H1 (cell line): Measurements from ENCODE around the gene RASSF9. TPM values are rescaled to one million over a fixed set of nuclear protein-coding genes. Genes with fewer than 3 reads are reported as not detected.

Experiments used
- CTCF ChIA-PET: fragments of 300-600 bp; sonication (Branson Sonifier 250); formaldehyde crosslinking; loops from one replicate; lab custom pipeline; 2021; ENCODE audit not compliant: partially characterized antibody; lab: Charles Lee
- POLR2A ChIA-PET: fragments of 300-600 bp; sonication (Branson Sonifier 250); formaldehyde crosslinking; loops from one replicate; lab custom pipeline; 2021; ENCODE audit warnings: inconsistent platforms; ENCODE audit not compliant: partially characterized antibody; lab: Charles Lee
- DNase-seq, 2 experiments: peaks; one replicate each; pipeline versions ENCODE4 v3.0.0 to v3.0.0-alpha.2; 2010 to 2022; ENCODE audit warnings: low spot score in 2 of 2, low read depth in 1 of 2, mixed read lengths in 1 of 2
- FAIRE-seq: peaks from 2 replicates; lab custom pipeline; 2011; peaks lifted over from hg19 to GRCh38; lab: Jason Lieb, UNC
- H2AFZ ChIP-seq: 2 replicates; pipeline ENCODE4 v1.8.1; 2012; ENCODE audit warnings: low read length, inconsistent platforms
- H2AK5ac ChIP-seq: 2 replicates; pipeline ENCODE4 v1.6.1; 2013; ENCODE audit warnings: low read depth, low read length
- H2BK120ac ChIP-seq: replicated peaks from 2 replicates; pipeline ENCODE3; 2013; ENCODE audit warnings: low read depth, low read length, inconsistent platforms
- H2BK12ac ChIP-seq: 2 replicates; pipeline ENCODE4 v1.6.1; 2013; ENCODE audit warnings: low read depth, low read length
- H2BK15ac ChIP-seq: 2 replicates; pipeline ENCODE4 v1.6.1; 2013; ENCODE audit warnings: low read length
- H2BK20ac ChIP-seq: 2 replicates; pipeline ENCODE4 v1.6.1; 2013; ENCODE audit warnings: low read length
- H2BK5ac ChIP-seq: 2 replicates; pipeline ENCODE4 v1.6.1; 2013; ENCODE audit warnings: low read depth, low read length
- H3K14ac ChIP-seq: 2 replicates; pipeline ENCODE4 v1.6.1; 2013; ENCODE audit warnings: inconsistent platforms; ENCODE audit not compliant: insufficient read length
- H3K18ac ChIP-seq: 2 replicates; pipeline ENCODE4 v1.6.1; 2013; ENCODE audit warnings: low read length; ENCODE audit errors: extremely low read depth
- H3K23ac ChIP-seq: 2 replicates; pipeline ENCODE4 v1.6.1; 2013; ENCODE audit warnings: inconsistent platforms; ENCODE audit not compliant: insufficient read length
- H3K23me2 ChIP-seq: 2 replicates; pipeline ENCODE4 v1.6.1; 2013; ENCODE audit warnings: low read depth, low read length
- H3K27ac ChIP-seq: 2 replicates; pipeline ENCODE4 v1.6.1; 2011; ENCODE audit warnings: low read depth, low read length, inconsistent platforms
- H3K27me3 ChIP-seq, 4 experiments: replicated peaks in 1 of 4; 1 replicate in 1 of 4; 2 replicates in 3 of 4; pipeline versions ENCODE4 v1.6.1 to v1.8.1; 2011 to 2013; ENCODE audit warnings: low read length in 3 of 4, mild to moderate bottlenecking in 3 of 4, inconsistent platforms in 2 of 4, mixed read lengths in 2 of 4, moderate library complexity in 1 of 4; ENCODE audit not compliant: control insufficient read depth in 3 of 4, insufficient read depth in 3 of 4; ENCODE audit errors: extremely low read depth in 1 of 4
- H3K36me3 ChIP-seq, 4 experiments: 2 replicates each; pipeline versions ENCODE4 v1.6.1 to v1.8.1; 2011 to 2013; ENCODE audit warnings: mild to moderate bottlenecking in 4 of 4, low read length in 3 of 4, moderate library complexity in 2 of 4, control low read depth in 1 of 4, inconsistent platforms in 1 of 4; ENCODE audit not compliant: insufficient read depth in 4 of 4, control insufficient read depth in 2 of 4
- H3K4ac ChIP-seq: replicated peaks from 2 replicates; pipeline ENCODE3; 2013; ENCODE audit warnings: low read length, low read depth, mixed read lengths, inconsistent platforms; ENCODE audit not compliant: insufficient read length
- H3K4me1 ChIP-seq, 4 experiments: replicated peaks in 1 of 4; 1 replicate in 1 of 4; 2 replicates in 3 of 4; pipeline versions ENCODE4 v1.6.1 to v1.8.1; 2011 to 2013; ENCODE audit warnings: low read length in 3 of 4, inconsistent platforms in 2 of 4, mixed read lengths in 1 of 4; ENCODE audit not compliant: insufficient read depth in 4 of 4, control insufficient read depth in 3 of 4
- H3K4me2 ChIP-seq, 2 experiments: 2 replicates each; pipeline versions ENCODE4 v1.6.1 to v1.8.1; 2011 to 2013; ENCODE audit warnings: low read depth in 2 of 2, low read length in 2 of 2, control low read depth in 1 of 2, inconsistent platforms in 1 of 2, mild to moderate bottlenecking in 1 of 2; ENCODE audit not compliant: insufficient read depth in 1 of 2
- H3K4me3 ChIP-seq, 4 experiments: fragments of 200-600, 300-600 bp in 1 of 4; sonication (generic), shearing (Covaris generic), sonication (Bioruptor Twin) in 1 of 4; 2 replicates each; pipeline versions ENCODE4 v1.5.1 to v1.8.1; 2011 to 2016; ENCODE audit warnings: low read length in 4 of 4, low read depth in 3 of 4, control low read depth in 2 of 4, inconsistent platforms in 2 of 4, mild to moderate bottlenecking in 2 of 4, mixed read lengths in 1 of 4, moderate library complexity in 1 of 4; ENCODE audit not compliant: insufficient read depth in 2 of 4; ENCODE audit errors: extremely low read depth in 1 of 4
- H3K56ac ChIP-seq: replicated peaks from 2 replicates; pipeline ENCODE3; 2013; ENCODE audit warnings: low read depth, mild to moderate bottlenecking, mixed read lengths, low read length, inconsistent platforms; ENCODE audit not compliant: insufficient read length
- H3K79me1 ChIP-seq: 2 replicates; pipeline ENCODE4 v1.6.1; 2013; ENCODE audit warnings: low read depth, low read length, control low read depth
- H3K79me2 ChIP-seq, 2 experiments: 2 replicates each; pipeline versions ENCODE4 v1.6.1 to v1.8.1; 2012 to 2013; ENCODE audit warnings: low read length in 2 of 2, mild to moderate bottlenecking in 2 of 2, inconsistent platforms in 1 of 2; ENCODE audit not compliant: insufficient read depth in 2 of 2, control insufficient read depth in 1 of 2
- H3K9ac ChIP-seq, 4 experiments: replicated peaks in 1 of 4; 1 replicate in 1 of 4; 2 replicates in 3 of 4; pipeline versions ENCODE4 v1.6.1 to v1.8.1; 2011 to 2013; ENCODE audit warnings: low read depth in 3 of 4, low read length in 3 of 4, control low read depth in 2 of 4, mild to moderate bottlenecking in 2 of 4, moderate library complexity in 2 of 4, inconsistent platforms in 1 of 4; ENCODE audit errors: extremely low read depth in 1 of 4
- H3K9me3 ChIP-seq, 2 experiments: 2 replicates each; pipeline versions ENCODE4 v1.6.1 to v1.8.1; 2012 to 2013; ENCODE audit warnings: mild to moderate bottlenecking in 2 of 2, moderate library complexity in 2 of 2, control low read depth in 1 of 2, inconsistent platforms in 1 of 2, low read depth in 1 of 2, low read length in 1 of 2, mixed read lengths in 1 of 2; ENCODE audit not compliant: insufficient read depth in 2 of 2
- H4K20me1 ChIP-seq, 2 experiments: replicated peaks in 1 of 2; 2 replicates each; pipeline versions ENCODE3 to v1.8.1; 2011 to 2013; ENCODE audit warnings: inconsistent platforms in 2 of 2, low read length in 2 of 2, mild to moderate bottlenecking in 1 of 2; ENCODE audit not compliant: insufficient read depth in 2 of 2, control insufficient read depth in 1 of 2
- H4K5ac ChIP-seq: 2 replicates; pipeline ENCODE4 v1.6.1; 2013; ENCODE audit warnings: low read length, low read depth, mixed read lengths, inconsistent platforms; ENCODE audit not compliant: insufficient read length
- H4K8ac ChIP-seq: 2 replicates; pipeline ENCODE4 v1.8.0; 2013; ENCODE audit warnings: mild to moderate bottlenecking, moderate library complexity, low read length, inconsistent platforms; ENCODE audit not compliant: insufficient read depth; ENCODE audit errors: extremely low read depth
- H4K91ac ChIP-seq: replicated peaks from 2 replicates; pipeline ENCODE3; 2013; ENCODE audit warnings: low read length, mixed read lengths, inconsistent platforms; ENCODE audit not compliant: insufficient read length
- BCL11A ChIP-seq, 2 experiments: IDR thresholded peaks; one replicate each; pipeline ENCODE4 v1.6.1; 2011; ENCODE audit warnings: low read depth in 2 of 2, low read length in 2 of 2, mild to moderate bottlenecking in 2 of 2
- CBX5 ChIP-seq: fragments of 300-800, 300-1000 bp; sonication (generic); IDR thresholded peaks from 2 replicates; pipeline ENCODE4 v1.7.1; 2016; ENCODE audit warnings: antibody characterized with exemption, low read length, low read depth
- CBX8 ChIP-seq: fragments of 300-800, 300-1000 bp; sonication (generic); IDR thresholded peaks from 2 replicates; pipeline ENCODE4 v1.7.1; 2016; ENCODE audit warnings: low read depth, low read length, borderline replicate concordance
- CTCF ChIP-seq, 3 experiments: IDR thresholded peaks; 1 replicate in 2 of 3; 2 replicates in 1 of 3; pipeline versions ENCODE4 v1.5.1 to v1.6.1; 2011; ENCODE audit warnings: low read length in 3 of 3, mild to moderate bottlenecking in 3 of 3, inconsistent platforms in 2 of 3, low read depth in 1 of 3, moderate library complexity in 1 of 3; ENCODE audit not compliant: insufficient read depth in 1 of 3; ENCODE audit errors: control extremely low read depth in 1 of 3
- EP300 ChIP-seq, 2 experiments: IDR thresholded peaks; 1 replicate in 1 of 2; 2 replicates in 1 of 2; pipeline ENCODE4 v1.6.1; 2011 to 2012; ENCODE audit warnings: low read depth in 2 of 2, low read length in 2 of 2, mild to moderate bottlenecking in 2 of 2, borderline replicate concordance in 1 of 2, inconsistent platforms in 1 of 2, moderate library complexity in 1 of 2
- MAFK ChIP-seq: IDR thresholded peaks from 2 replicates; pipeline ENCODE4 v1.6.1; 2012; ENCODE audit warnings: low read depth, mild to moderate bottlenecking, improper control_type of control experiment, low read length
- POU5F1 ChIP-seq: IDR thresholded peaks from 2 replicates; pipeline ENCODE4 v1.6.1; 2011; ENCODE audit warnings: low read depth, mild to moderate bottlenecking, low read length, moderate library complexity
- RNF2 ChIP-seq: fragments of 200-900, 300-1000 bp; sonication (generic); IDR thresholded peaks from 2 replicates; pipeline ENCODE4 v1.7.1; 2016; ENCODE audit warnings: borderline replicate concordance, low read depth, mild to moderate bottlenecking, antibody characterized with exemption, low read length; ENCODE audit not compliant: poor library complexity, severe bottlenecking; ENCODE audit errors: missing control alignments
- RXRA ChIP-seq: IDR thresholded peaks from 2 replicates; pipeline ENCODE4 v1.6.1; 2011; ENCODE audit warnings: low read depth, mild to moderate bottlenecking, low read length, moderate library complexity; ENCODE audit not compliant: insufficient read depth
- SIRT6 ChIP-seq: IDR thresholded peaks from one replicate; pipeline ENCODE4 v1.7.1; 2012; ENCODE audit warnings: low read length, inconsistent platforms
- SIX5 ChIP-seq: IDR thresholded peaks from 2 replicates; pipeline ENCODE4 v1.6.1; 2011; ENCODE audit warnings: mild to moderate bottlenecking, low read depth, low read length
- TEAD4 ChIP-seq: IDR thresholded peaks from 2 replicates; pipeline ENCODE4 v1.6.1; 2012; ENCODE audit warnings: low read depth, low read length, inconsistent platforms, mixed read lengths
- YY1 ChIP-seq: IDR thresholded peaks from 2 replicates; pipeline ENCODE4 v1.6.1; 2011; ENCODE audit warnings: low read depth, mild to moderate bottlenecking, low read length
- polyA plus RNA-seq, 7 experiments: library from polyadenylated mRNA; depleted of rRNA in 3 of 7; stranded (reverse) in 5 of 7; unstranded in 2 of 7; fragments of >200 nt in 5 of 7; fragments of 200-250 nt in 2 of 7; gene quantifications; 1 replicate in 5 of 7; 2 replicates in 1 of 7; 4 replicates in 1 of 7; pipeline versions ENCODE4 v1.2.1 to v1.2.3, GENCODE V29; 2011 to 2013; ENCODE audit warnings: missing spikeins in 2 of 7, mixed read lengths in 2 of 7
- total RNA-seq: library from RNA; stranded (reverse); fragmentation: NEBNext Ultra II Directional; extraction: Animal tissue kit (Norgen Biotek cat#: 25700); gene quantifications from 2 replicates; pipeline ENCODE4 v1.2.1, GENCODE V29; 2021

Gene RASSF9
- total and polyA plus RNA-seq, 2 of the 8 experiments (the other 6 are each of a cell fraction or from before 2014, with no cell fraction given): 0.06 to 0.39 TPM

GRCh38 chr12:85814741-85815140 is 21.5 kb downstream of the RASSF9 start:
- Histone ChIP-seq H3K23me2 (no peaks in the 10 kb centered on the region), H3K79me1 (no peaks in the 10 kb centered on the region), H3K4me2 (no peak overlapping the region), H2AK5ac (no peak overlapping the region), H3K9me3 (no peaks in the 10 kb centered on the region), H3K14ac (no peak overlapping the region), H3K4me3 (no peak overlapping the region), H2BK120ac (no peak overlapping the region), H3K79me2 (no peaks in the 10 kb centered on the region), H3K18ac (no peak overlapping the region), H3K9ac (no peak overlapping the region), H4K8ac (no peak overlapping the region), H3K36me3 (no peaks in the 10 kb centered on the region), H3K27me3 (no peaks in the 10 kb centered on the region), H3K23ac (no peak overlapping the region), H2BK15ac (no peak overlapping the region), H3K4ac (no peak overlapping the region), H4K5ac (no peak overlapping the region), H2BK5ac (no peak overlapping the region), H3K56ac (no peak overlapping the region), H2BK20ac (no peak overlapping the region), H2AFZ (no peak overlapping the region), H4K20me1 (no peaks in the 10 kb centered on the region), H3K27ac (no peak overlapping the region), H2BK12ac (no peak overlapping the region), H3K4me1 (no peaks in the 10 kb centered on the region), H4K91ac (no peak overlapping the region)
- DNase-seq (no peak), FAIRE-seq (no peak)
- ChIA-PET POLR2A (no interaction called here), CTCF (interaction anchor here (1.0 to 2.8 kb wide), 2 partner anchors 20 to 52 kb away, joined by 3 to 17 read pairs; no protein-coding TSS in a partner anchor)
- TF ChIP-seq RNF2 (no peak), CBX8 (no peak), RXRA (no peak), SIRT6 (no peak), BCL11A (IDR thresholded peaks at IDR 0.05; ENCODE audit: low read depth in 2 of 2, low read length in 2 of 2) (no peak), MAFK (no peak), CBX5 (no peak), CTCF (IDR thresholded peaks at IDR 0.05; ENCODE audit: control extremely low read depth in 1 of 3, insufficient read depth in 1 of 3, low read depth in 1 of 3, low read length in 3 of 3) (no peak), SIX5 (no peak), EP300 (IDR thresholded peaks at IDR 0.05; ENCODE audit: borderline replicate concordance in 1 of 2, low read depth in 2 of 2, low read length in 2 of 2) (no peak), YY1 (no peak), POU5F1 (no peak), TEAD4 (no peak)
